SJCRH30 (cell line): Measurements from ENCODE around the gene RAI14. TPM values are rescaled to one million over a fixed set of nuclear protein-coding genes. Genes with fewer than 3 reads are reported as not detected.
"Not testable (repeated sequence)": the region's sequence is repeated elsewhere in the genome, so short reads cannot be mapped to it uniquely, and the experiment has no call there.

Experiments
- DNase-seq, 2 experiments: peaks; one replicate each; pipeline ENCODE4 v3.0.0-alpha.2; 2015 to 2020
- H3K27ac ChIP-seq: fragments of 250-450 bp; sonication (Bioruptor Pico); 2 replicates; pipeline ENCODE4 v1.5.1; 2020; ENCODE audit warnings: mild to moderate bottlenecking, moderate library complexity
- H3K27me3 ChIP-seq: fragments of 250-450 bp; sonication (Bioruptor Pico); 2 replicates; pipeline ENCODE4 v1.5.1; 2020; ENCODE audit warnings: mild to moderate bottlenecking, moderate library complexity
- H3K36me3 ChIP-seq: fragments of 250-450 bp; sonication (Bioruptor Pico); 2 replicates; pipeline ENCODE4 v1.5.1; 2020; ENCODE audit warnings: mild to moderate bottlenecking, moderate library complexity
- H3K4me1 ChIP-seq: fragments of 250-450 bp; sonication (Bioruptor Pico); 2 replicates; pipeline ENCODE4 v1.5.1; 2020; ENCODE audit warnings: mild to moderate bottlenecking, moderate library complexity
- H3K4me3 ChIP-seq: fragments of 250-450 bp; sonication (Bioruptor Pico); 2 replicates; pipeline ENCODE4 v1.5.1; 2020; ENCODE audit warnings: mild to moderate bottlenecking, moderate library complexity
- H3K9me3 ChIP-seq: fragments of 250-450 bp; sonication (Bioruptor Pico); replicated peaks from 2 replicates; pipeline ENCODE4 v1.5.1; 2020; ENCODE audit warnings: mild to moderate bottlenecking, moderate library complexity
- total RNA-seq: library from RNA; depleted of rRNA; stranded (reverse); fragments of >200 nt; shearing (Covaris generic); gene quantifications from 2 replicates; pipeline ENCODE4 v1.2.3, GENCODE V29; 2014

RAI14 gene
- total RNA-seq, 1 experiment from 2014 or later, result 74.4 TPM

- Histone ChIP-seq H3K27me3 (no peaks in the 10 kb centered on the region), H3K27ac (no peak overlapping the region), H3K9me3 (no peaks in the 10 kb centered on the region), H3K4me3 (no peak overlapping the region), H3K4me1 (no peaks in the 10 kb centered on the region), H3K36me3 (peaks cover 67% of the 10 kb centered on the region)
- no peak for DNase-seq
Measured at GRCh38 chr5:34826347-34826746, 170.2 kb downstream of the RAI14 start.

DNA sequence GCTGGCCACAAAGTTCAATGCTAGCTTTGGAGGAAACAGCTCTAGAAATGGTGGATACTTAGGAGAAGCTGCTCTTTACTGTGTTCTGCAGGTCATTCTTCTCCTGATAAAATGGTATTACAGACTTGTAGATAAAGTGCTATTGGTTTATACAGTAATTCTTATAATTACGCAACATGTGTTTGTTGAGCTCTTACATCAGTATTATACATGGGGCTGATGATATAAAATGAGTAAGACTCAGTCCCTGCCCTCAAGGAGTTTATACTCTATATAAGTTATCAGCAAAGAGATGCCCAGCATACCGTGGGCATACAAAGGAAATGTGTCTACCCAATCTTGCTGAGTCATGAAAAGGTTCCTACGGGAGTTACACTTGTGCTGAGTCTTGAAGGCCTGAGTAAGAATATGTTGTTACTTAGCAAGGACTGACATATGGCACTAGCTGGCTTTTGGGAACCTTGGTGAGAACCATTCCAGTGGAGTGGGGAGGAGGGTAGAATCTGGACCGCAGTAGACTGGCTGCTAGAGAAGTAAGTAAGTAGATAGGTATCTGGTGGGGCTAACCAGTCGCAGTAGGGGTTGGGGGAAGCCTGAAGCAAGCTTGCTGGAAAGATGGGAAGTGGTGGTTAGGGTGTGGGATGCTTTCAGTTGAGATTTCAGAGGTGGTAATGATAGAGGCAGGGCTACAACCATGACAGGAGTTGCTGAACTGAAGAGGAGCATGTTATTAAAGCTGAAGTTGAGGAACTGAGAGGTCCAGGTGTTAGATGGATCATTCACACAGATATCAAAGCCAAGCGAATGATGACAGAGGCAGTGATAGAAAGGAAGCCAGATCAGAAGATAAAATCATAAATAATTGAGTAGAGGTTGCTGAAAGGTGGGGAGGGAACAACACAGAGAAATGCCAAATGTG, 171.7 kb downstream of the RAI14 start:
- peaks cover 70% of the 10 kb centered on the region for H3K36me3 ChIP-seq

DNA sequence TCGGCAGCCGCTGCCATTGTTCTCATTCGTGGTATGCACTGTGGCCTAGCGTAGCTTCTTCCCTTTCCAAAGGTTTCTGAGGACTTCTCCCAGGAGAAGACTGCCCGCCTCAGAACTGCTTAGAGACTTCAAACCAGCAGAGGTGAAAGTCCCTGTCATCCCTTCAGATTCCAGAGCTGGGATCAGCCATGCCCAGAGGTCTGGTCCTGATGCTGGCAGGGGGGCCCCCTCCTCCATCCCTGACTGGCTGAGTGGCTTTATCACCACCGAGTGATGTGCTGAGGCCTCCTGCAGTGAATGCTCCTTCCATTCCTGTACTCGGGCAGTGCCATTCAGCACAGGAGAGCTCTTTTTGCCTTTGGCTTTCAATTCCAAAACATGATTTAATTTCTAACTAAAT, 174.7 kb downstream of the RAI14 start:
- H3K4me3 ChIP-seq, H3K9me3 ChIP-seq, H3K4me1 ChIP-seq, H3K27me3 ChIP-seq, H3K27ac ChIP-seq, DNase-seq: not testable (repeated sequence)
- H3K36me3 ChIP-seq, result peaks cover 56% of the 10 kb centered on the region

More for the DNA sequence above, 171.7 kb downstream of the RAI14 start:
- Histone ChIP-seq H3K27ac (no peak overlapping the region), H3K9me3 (no peaks in the 10 kb centered on the region), H3K27me3 (no peaks in the 10 kb centered on the region), H3K4me1 (no peaks in the 10 kb centered on the region), H3K4me3 (no peak overlapping the region)
- no peak for DNase-seq

DNA sequence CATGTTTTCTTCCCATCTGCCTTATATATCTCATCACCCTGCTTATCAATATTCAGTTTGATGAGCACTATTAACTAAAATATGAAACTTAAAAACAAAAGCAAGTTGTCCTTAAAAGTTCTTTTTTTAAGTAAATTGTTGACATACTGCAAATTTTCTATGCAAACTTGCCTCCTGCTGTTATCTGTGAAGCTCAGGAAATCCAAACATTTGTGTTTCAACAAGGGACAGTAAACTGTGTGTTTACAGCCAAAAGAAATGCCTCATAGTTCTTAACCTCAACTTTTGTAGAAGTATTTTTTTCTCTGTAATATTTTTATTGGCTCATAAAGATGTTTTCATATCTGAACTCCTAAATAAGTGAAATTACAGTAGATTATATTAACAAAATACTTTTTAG, 175.2 kb downstream of the RAI14 start:
- Histone ChIP-seq H3K9me3 (no peaks in the 10 kb centered on the region), H3K4me3 (no peak overlapping the region), H3K36me3 (peaks cover 52% of the 10 kb centered on the region), H3K4me1 (no peaks in the 10 kb centered on the region), H3K27me3 (no peaks in the 10 kb centered on the region), H3K27ac (no peak overlapping the region)
- no peak for DNase-seq

DNA sequence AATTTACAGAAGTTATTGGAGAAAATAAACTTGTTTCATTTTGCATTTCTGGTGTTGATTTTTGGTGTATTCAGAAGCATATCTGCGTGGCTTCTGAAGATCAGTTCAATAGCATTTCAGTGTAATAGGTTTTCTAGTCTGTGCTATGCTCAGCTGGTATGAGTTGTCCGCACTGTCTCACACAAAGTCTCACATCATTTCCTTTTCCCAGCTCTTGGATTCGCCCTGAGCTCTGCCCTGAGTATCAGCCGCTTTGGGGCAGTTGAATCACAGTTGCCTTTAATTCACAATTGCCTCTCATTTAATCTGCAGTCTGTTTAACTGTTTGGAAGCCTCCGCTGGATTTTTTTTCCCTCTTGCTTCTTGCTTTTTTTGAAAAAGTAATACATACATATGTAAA, 176.4 kb downstream of the RAI14 start:
- Histone ChIP-seq H3K4me1 (no peaks in the 10 kb centered on the region), H3K9me3 (no peaks in the 10 kb centered on the region), H3K27me3 (no peaks in the 10 kb centered on the region), H3K27ac (no peak overlapping the region), H3K4me3 (no peak overlapping the region), H3K36me3 (peaks cover 39% of the 10 kb centered on the region)
- no peak for DNase-seq

DNA sequence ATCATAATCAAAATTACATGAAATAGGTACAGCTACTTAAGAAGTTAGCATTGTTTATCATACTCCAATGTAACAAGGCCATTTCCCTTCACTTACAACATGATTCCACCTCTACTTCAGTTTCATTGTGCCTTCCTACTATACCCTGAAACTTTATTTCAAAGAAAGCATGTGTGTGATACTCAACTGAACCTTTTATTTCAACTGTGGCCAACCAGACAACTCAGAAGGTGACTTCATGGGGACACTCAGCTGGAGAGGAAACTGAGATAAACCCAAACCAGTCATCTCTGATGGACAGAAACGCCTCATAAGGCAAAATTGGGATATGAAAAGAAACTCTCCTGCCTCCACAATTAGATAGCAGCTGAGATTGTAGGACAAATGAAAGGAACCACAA, 177.0 kb downstream of the RAI14 start:
- no peaks in the 10 kb centered on the region for H3K27me3 ChIP-seq
- H3K4me3 ChIP-seq, result no peak overlapping the region
- H3K4me1 ChIP-seq, result no peaks in the 10 kb centered on the region
- DNase-seq, result no peak
- H3K27ac ChIP-seq, result no peak overlapping the region
- H3K36me3 ChIP-seq, result peaks cover 34% of the 10 kb centered on the region
- H3K9me3 ChIP-seq, result no peaks in the 10 kb centered on the region

- Histone ChIP-seq H3K27ac (no peak overlapping the region), H3K4me1 (no peaks in the 10 kb centered on the region), H3K27me3 (no peaks in the 10 kb centered on the region), H3K36me3 (peaks cover 28% of the 10 kb centered on the region), H3K9me3 (no peaks in the 10 kb centered on the region), H3K4me3 (no peak overlapping the region)
- DNase-seq, result no peak
Measured at GRCh38 chr5:34833976-34834793, 178.1 kb downstream of the RAI14 start.

- Histone ChIP-seq H3K36me3 (peaks cover 28% of the 10 kb centered on the region), H3K4me3 (no peak overlapping the region), H3K27me3 (no peaks in the 10 kb centered on the region), H3K27ac (no peak overlapping the region), H3K9me3 (no peaks in the 10 kb centered on the region), H3K4me1 (no peaks in the 10 kb centered on the region)
- DNase-seq, result no peak
Measured at GRCh38 chr5:34834794-34835089, 178.6 kb downstream of the RAI14 start.

DNA sequence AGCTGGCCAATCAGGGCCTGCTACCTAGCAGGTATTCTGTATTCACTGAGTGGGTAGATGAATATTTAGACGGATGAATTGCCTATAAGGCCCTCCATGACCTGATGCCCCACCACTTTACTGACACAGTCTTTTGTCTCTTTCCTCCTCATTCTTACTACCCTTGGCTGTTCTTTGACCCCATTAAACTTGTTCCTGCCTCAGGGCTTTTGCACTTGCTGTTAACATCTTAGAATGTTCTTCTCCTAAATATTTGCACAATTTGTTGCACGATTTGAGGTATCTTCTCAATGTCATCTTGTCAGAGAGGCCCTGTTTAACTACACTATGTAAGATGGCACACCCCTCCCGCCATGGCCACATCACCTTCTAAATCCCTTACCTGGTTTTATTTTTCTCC, 179.5 kb downstream of the RAI14 start:
- Histone ChIP-seq H3K4me3 (no peak overlapping the region), H3K27ac (no peak overlapping the region), H3K27me3 (no peaks in the 10 kb centered on the region), H3K9me3 (no peaks in the 10 kb centered on the region), H3K36me3 (peaks cover 25% of the 10 kb centered on the region), H3K4me1 (no peaks in the 10 kb centered on the region)
- no peak for DNase-seq

- Histone ChIP-seq H3K27ac (no peak within 1 kb of the TSS), H3K27me3 (no peaks in the 10 kb centered on the region), H3K4me3 (peak within 1 kb of the TSS; percentile 63), H3K9me3 (no peaks in the 10 kb centered on the region), H3K36me3 (peaks cover under 1% of the 10 kb centered on the region; the same call in 1 of the 2 replicates), H3K4me1 (no peaks in the 10 kb centered on the region)
- peak; percentile 70 to 75 for DNase-seq
Measured at GRCh38 chr5:34838785-34839714, 182.9 kb downstream of the RAI14 start, which contains the start of gene TTC23L. TTC23L (plus strand) TSS chr5:34839164; CDS start chr5:34840672, 1,508 bp downstream.

- H3K36me3 ChIP-seq, result no peaks in the 10 kb centered on the region
- H3K27ac ChIP-seq, result no peak overlapping the region
- no peak overlapping the region for H3K4me3 ChIP-seq
- DNase-seq, result no peak
- H3K4me1 ChIP-seq, result no peaks in the 10 kb centered on the region
- no peaks in the 10 kb centered on the region for H3K27me3 ChIP-seq
- H3K9me3 ChIP-seq, result no peaks in the 10 kb centered on the region
Measured at GRCh38 chr5:34841816-34842215, 185.7 kb downstream of the RAI14 start.

DNA sequence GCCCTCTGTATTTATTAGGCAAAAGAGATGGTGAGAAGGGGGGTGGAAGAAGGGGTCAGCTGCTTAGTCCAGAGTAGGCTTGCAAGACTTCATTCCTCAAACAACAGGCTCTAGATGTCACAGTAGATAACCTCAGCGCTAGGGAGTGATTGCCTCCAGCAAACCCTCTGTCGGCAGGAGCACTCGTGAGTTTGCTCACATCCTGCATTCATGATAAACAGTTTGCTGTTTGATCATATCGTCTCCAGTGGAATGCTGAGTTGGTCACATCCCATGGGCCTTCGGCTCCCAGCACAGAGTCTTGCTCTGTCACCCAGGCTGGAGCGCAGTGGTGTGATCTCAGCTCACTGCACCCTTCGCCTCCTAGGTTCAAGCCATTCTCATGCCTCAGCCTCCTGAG, 186.4 kb downstream of the RAI14 start:
- DNase-seq, result no peak
- no peaks in the 10 kb centered on the region for H3K36me3 ChIP-seq
- no peaks in the 10 kb centered on the region for H3K27me3 ChIP-seq
- H3K9me3 ChIP-seq, result no peaks in the 10 kb centered on the region
- H3K4me1 ChIP-seq, result no peaks in the 10 kb centered on the region
- no peak overlapping the region for H3K27ac ChIP-seq
- H3K4me3 ChIP-seq, result no peak overlapping the region

DNA sequence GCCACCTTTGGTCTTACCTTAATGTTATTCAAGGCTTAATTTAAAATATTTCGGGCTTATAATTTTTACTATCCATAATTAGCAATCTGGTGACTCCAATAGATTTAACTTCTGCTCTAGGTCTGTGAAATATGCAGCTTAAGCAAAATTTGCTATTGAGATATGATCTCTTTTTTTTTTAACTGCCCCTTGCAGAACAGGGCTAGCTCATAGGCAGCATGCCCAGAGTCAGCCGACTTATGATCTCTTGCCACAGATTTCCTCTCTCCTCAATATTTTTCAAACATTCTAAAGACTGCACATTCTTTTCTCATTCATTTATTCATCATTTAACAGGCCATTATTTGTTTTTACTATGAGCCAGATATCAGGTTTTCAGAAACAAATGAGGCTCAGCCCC, 187.4 kb downstream of the RAI14 start:
- H3K27ac ChIP-seq, result no peak overlapping the region
- no peaks in the 10 kb centered on the region for H3K36me3 ChIP-seq
- DNase-seq, result no peak
- H3K9me3 ChIP-seq, result no peaks in the 10 kb centered on the region
- no peaks in the 10 kb centered on the region for H3K27me3 ChIP-seq
- H3K4me3 ChIP-seq, result no peak overlapping the region
- no peaks in the 10 kb centered on the region for H3K4me1 ChIP-seq

- no peaks in the 10 kb centered on the region for H3K9me3 ChIP-seq
- no peaks in the 10 kb centered on the region for H3K27me3 ChIP-seq
- no peaks in the 10 kb centered on the region for H3K4me1 ChIP-seq
- no peak overlapping the region for H3K27ac ChIP-seq
- H3K36me3 ChIP-seq, result no peaks in the 10 kb centered on the region
- no peak for DNase-seq
- H3K4me3 ChIP-seq, result no peak overlapping the region
Measured at GRCh38 chr5:34844106-34844505, 188.0 kb downstream of the RAI14 start.
